Activated CD4-positive, alpha-beta memory T cell treated with anti-CD3 and anti-CD28 coated beads for 36 hours (primary cell): ENCODE measurements around the gene ZSCAN18. TPM values are rescaled to one million over a fixed set of nuclear protein-coding genes. Genes with fewer than 3 reads are reported as not detected.
"Not testable (repeated sequence)": the region's sequence is repeated elsewhere in the genome, so short reads cannot be mapped to it uniquely, and the experiment has no call there.

Experiments
- CTCF ChIA-PET: fragments of 350-600 bp; sonication (Branson Sonifier 250); formaldehyde crosslinking; loops from one replicate; lab custom pipeline; 2021; ENCODE audit warnings: antibody characterized with exemption, inconsistent platforms; lab: Charles Lee
- POLR2A ChIA-PET: fragments of 350-600 bp; sonication (Branson Sonifier 250); formaldehyde crosslinking; loops from one replicate; lab custom pipeline; 2021; ENCODE audit warnings: antibody characterized with exemption; lab: Charles Lee
- DNase-seq: peaks from one replicate; pipeline ENCODE4 v3.0.0-alpha.2; 2020
- H3K27ac Mint-ChIP-seq: one replicate; pipeline ENCODE4 v1.8.0; 2021; ENCODE audit warnings: mixed read lengths
- H3K27me3 Mint-ChIP-seq: one replicate; pipeline ENCODE4 v1.8.0; 2021; ENCODE audit warnings: mixed read lengths
- H3K36me3 Mint-ChIP-seq: one replicate; pipeline ENCODE4 v1.8.0; 2021; ENCODE audit warnings: mixed read lengths
- H3K4me1 Mint-ChIP-seq: one replicate; pipeline ENCODE4 v1.8.0; 2021; ENCODE audit warnings: low read depth, mixed read lengths
- H3K4me3 Mint-ChIP-seq: one replicate; pipeline ENCODE4 v1.8.0; 2021; ENCODE audit warnings: mild to moderate bottlenecking, mixed read lengths
- H3K9me3 Mint-ChIP-seq: one replicate; pipeline ENCODE4 v1.8.0; 2021; ENCODE audit warnings: mixed read lengths
- intact Hi-C: fragments of 100-400 bp; cut with micrococcal nuclease; formaldehyde crosslinking; loops from one replicate; pipeline ENCODE4 v1.15.1; 2023
- total RNA-seq, 2 experiments: library from RNA; stranded (reverse); gene quantifications; one replicate each; pipeline ENCODE4 v1.2.3, GENCODE V29; 2021

ZSCAN18 gene
- total RNA-seq, result 10 to 100 TPM; 13.8 to 15.7 TPM

DNA sequence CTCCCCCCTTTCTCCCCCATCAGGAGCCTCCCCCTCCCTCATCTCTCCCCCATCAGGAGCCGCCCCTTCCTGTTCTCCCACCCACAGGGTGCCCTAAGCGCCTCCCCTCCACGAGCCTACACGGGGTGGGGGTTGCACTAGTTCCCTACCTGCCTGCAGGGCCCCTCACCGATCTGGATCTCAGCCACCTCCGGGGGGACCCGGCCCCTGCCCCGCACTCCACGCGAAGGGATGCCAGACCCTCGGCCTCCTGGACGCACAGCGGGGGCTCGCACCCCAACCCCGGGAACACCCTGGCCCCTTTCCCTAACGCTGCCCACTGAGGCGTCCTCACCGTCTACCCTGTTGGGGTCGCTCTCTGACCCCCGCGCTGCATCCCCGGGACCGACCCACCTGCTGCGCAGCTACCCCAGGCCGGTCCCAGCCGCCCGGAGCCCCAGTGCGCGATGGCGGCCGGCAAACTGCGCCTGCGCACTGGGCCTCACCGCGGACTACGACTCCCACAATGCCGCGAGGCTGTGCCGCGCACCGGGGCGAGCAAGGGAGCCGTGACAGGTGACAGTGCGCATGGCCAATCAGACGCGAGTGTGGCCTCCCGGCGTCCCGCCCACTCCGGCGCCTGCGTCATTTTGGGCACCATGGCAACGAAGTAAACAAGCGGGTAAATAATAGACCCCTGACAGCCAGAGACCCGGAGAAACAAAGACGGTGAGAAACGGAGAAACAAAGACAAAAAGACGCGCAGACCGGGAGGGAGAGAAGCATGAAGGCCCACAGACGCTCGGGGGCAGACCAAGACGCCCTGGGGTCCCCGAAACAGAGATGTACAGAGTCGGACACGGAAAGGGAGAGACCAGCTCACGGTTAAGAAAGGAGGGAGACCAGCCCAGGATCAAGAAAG lies at the start of gene ZSCAN18:
Gene ZSCAN18 (minus strand): TSS at position 451 of the 901 bp plus-strand sequence. CDS start 7,964 bp downstream, outside the sequence.
- peaks cover 11% of the 10 kb centered on the region for H3K4me1 Mint-ChIP-seq
- H3K4me3 Mint-ChIP-seq, result peak within 1 kb of the TSS; percentile 77
- no peaks in the 10 kb centered on the region for H3K27me3 Mint-ChIP-seq
- ChIA-PET POLR2A (no interaction called here), CTCF (no interaction called here)
- DNase-seq, result peak; percentile 96
- intact Hi-C loops, result loop anchor here (2.0 kb wide), 2 partner anchors 57 to 95 kb away; partner anchors contain the start of gene ZNF606
- H3K27ac Mint-ChIP-seq, result peak within 1 kb of the TSS; percentile 92
- H3K36me3 Mint-ChIP-seq, result peaks cover 27% of the 10 kb centered on the region
- H3K9me3 Mint-ChIP-seq, result peaks cover 43% of the 10 kb centered on the region

DNA sequence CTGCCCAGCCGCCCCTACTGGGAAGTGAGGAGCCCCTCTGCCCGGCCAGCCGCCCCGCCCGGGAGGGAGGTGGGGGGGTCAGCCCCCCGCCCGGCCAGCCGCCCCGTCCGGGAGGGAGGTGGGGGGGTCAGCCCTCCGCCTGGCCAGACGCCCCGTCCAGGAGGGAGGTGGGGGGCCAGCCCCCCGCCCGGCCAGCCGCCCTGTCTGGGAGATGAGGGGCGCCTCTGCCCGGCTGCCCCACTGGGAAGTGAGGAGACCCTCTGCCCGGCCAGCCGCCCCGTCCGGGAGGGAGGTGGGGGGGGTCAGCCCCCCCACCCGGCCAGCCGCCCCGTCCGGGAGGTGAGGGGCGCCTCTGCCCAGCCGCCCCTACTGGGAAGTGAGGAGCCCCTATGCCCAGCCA lies 49.4 kb upstream of the ZSCAN18 start:
- H3K4me3 Mint-ChIP-seq, intact Hi-C loops, DNase-seq, CTCF ChIA-PET, H3K27me3 Mint-ChIP-seq, POLR2A ChIA-PET, H3K27ac Mint-ChIP-seq: not testable (repeated sequence)
- Mint-ChIP-seq H3K4me1 (peaks cover 13% of the 10 kb centered on the region), H3K36me3 (peaks cover 33% of the 10 kb centered on the region), H3K9me3 (peaks cover 32% of the 10 kb centered on the region)

- Mint-ChIP-seq H3K36me3 (peaks cover 48% of the 10 kb centered on the region), H3K4me1 (peaks cover 9% of the 10 kb centered on the region), H3K27ac (no peak overlapping the region), H3K27me3 (no peaks in the 10 kb centered on the region), H3K4me3 (no peak overlapping the region), H3K9me3 (peaks cover 37% of the 10 kb centered on the region)
- ChIA-PET POLR2A (no interaction called here), CTCF (no interaction called here)
- intact Hi-C loops, result no loop called here
- DNase-seq, result no peak
These were observed 47.8 kb upstream of the ZSCAN18 start for GRCh38 chr19:58145849-58146248.

DNA sequence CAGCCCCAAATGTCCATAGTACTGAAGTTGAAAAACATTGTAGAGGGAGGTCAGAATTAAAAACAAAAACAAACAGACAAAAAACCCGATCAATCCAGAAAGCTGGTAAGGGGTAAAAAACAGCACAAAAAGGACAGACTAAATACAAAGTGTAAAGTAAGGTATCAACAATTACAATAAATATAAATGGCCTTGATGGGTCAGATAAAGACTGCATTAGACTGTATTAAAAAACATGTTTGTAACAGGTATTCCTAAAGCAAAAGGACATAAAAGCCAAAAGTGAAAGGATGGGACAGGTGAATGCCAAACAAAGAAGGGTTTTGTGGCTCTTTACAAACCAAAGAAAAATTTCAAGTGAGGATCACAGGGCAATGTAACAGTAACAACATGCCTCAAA lies 36.2 kb upstream of the ZSCAN18 start:
- Mint-ChIP-seq H3K9me3 (peaks cover 74% of the 10 kb centered on the region), H3K4me1 (no peaks in the 10 kb centered on the region), H3K36me3 (peaks cover 90% of the 10 kb centered on the region), H3K27me3 (no peaks in the 10 kb centered on the region), H3K27ac (no peak overlapping the region), H3K4me3 (no peak overlapping the region)
- intact Hi-C loops, result no loop called here
- no peak for DNase-seq
- ChIA-PET POLR2A (no interaction called here), CTCF (no interaction called here)

GRCh38 chr19:58129284-58129683 lies 31.3 kb upstream of the ZSCAN18 start:
- intact Hi-C loops, result no loop called here
- no peaks in the 10 kb centered on the region for H3K27me3 Mint-ChIP-seq
- H3K36me3 Mint-ChIP-seq, result peaks cover 81% of the 10 kb centered on the region
- DNase-seq, result no peak
- CTCF ChIA-PET, result interaction anchor here (1.1 kb wide), 1 partner anchor 19 kb away, joined by 3 read pairs; no protein-coding TSS in a partner anchor
- H3K4me1 Mint-ChIP-seq, result no peaks in the 10 kb centered on the region
- peaks cover 87% of the 10 kb centered on the region for H3K9me3 Mint-ChIP-seq
- no peak overlapping the region for H3K4me3 Mint-ChIP-seq
- no peak overlapping the region for H3K27ac Mint-ChIP-seq
- POLR2A ChIA-PET, result no interaction called here

- ChIA-PET POLR2A (no interaction called here), CTCF (interaction anchor here (1.1 kb wide), 1 partner anchor 18 kb away, joined by 3 read pairs; no protein-coding TSS in a partner anchor)
- Mint-ChIP-seq H3K36me3 (peaks cover 75% of the 10 kb centered on the region), H3K27ac (no peak overlapping the region), H3K9me3 (peaks cover 87% of the 10 kb centered on the region), H3K27me3 (no peaks in the 10 kb centered on the region), H3K4me1 (no peaks in the 10 kb centered on the region), H3K4me3 (no peak overlapping the region)
- no peak for DNase-seq
- intact Hi-C loops, result no loop called here
These were observed 30.1 kb upstream of the ZSCAN18 start for GRCh38 chr19:58128041-58128685.

- Mint-ChIP-seq H3K4me3 (no peak overlapping the region), H3K36me3 (peaks cover 54% of the 10 kb centered on the region), H3K4me1 (no peaks in the 10 kb centered on the region), H3K9me3 (peaks cover 93% of the 10 kb centered on the region), H3K27me3 (no peaks in the 10 kb centered on the region), H3K27ac (no peak overlapping the region)
- POLR2A ChIA-PET, result no interaction called here
- DNase-seq, result no peak
- intact Hi-C loops, result no loop called here
- CTCF ChIA-PET, result no interaction called here
These were observed 25.3 kb upstream of the ZSCAN18 start for GRCh38 chr19:58123354-58123753.

DNA sequence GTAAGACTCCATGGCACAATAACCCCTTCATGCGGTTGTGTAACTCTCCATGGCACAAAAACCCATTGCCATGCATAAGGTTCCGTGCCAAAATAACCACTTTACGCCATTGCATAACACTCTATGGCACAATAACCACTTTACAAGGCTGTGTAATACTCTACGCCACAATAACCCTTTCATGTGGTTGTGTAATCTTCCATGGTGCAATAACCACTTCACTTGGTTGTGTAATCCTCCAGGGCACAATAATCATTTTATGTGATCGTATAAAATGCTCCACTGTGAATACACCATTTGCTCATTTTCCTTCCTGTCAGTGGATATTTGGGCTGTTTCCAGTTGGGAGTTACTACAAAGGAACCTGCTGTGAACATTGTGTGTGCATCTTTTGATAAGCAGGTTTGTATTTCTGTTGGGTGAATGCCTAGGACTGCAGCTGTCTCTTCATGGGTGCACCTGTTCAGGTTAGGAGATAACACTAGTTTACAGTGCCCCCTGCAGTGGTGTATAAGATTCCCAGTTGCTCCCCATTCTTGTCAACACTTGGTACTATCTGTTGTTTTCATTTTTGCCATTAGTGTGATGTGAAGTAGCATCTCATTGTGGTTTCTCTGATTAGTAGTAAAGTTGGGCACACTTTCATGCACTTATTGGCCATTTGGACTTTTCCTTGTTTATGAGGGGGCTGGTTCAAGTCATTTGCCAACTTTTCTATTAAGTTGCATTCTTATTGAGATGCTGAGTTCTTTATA lies 21.1 kb upstream of the ZSCAN18 start:
- Mint-ChIP-seq H3K27me3 (peaks cover 2% of the 10 kb centered on the region), H3K4me3 (no peak overlapping the region), H3K36me3 (peaks cover 58% of the 10 kb centered on the region), H3K4me1 (peaks cover 2% of the 10 kb centered on the region), H3K27ac (no peak overlapping the region), H3K9me3 (peaks cover 89% of the 10 kb centered on the region)
- intact Hi-C loops, result no loop called here
- POLR2A ChIA-PET, result no interaction called here
- no peak for DNase-seq
- CTCF ChIA-PET, result no interaction called here

GRCh38 chr19:58117841-58118575 lies 20.0 kb upstream of the ZSCAN18 start:
- no peak for DNase-seq
- Mint-ChIP-seq H3K4me1 (peaks cover 2% of the 10 kb centered on the region), H3K9me3 (peaks cover 85% of the 10 kb centered on the region), H3K36me3 (peaks cover 58% of the 10 kb centered on the region), H3K4me3 (no peak overlapping the region), H3K27ac (no peak overlapping the region), H3K27me3 (peaks cover 2% of the 10 kb centered on the region)
- ChIA-PET CTCF (no interaction called here), POLR2A (no interaction called here)
- intact Hi-C loops, result no loop called here

- CTCF ChIA-PET, result no interaction called here
- no peaks in the 10 kb centered on the region for H3K4me1 Mint-ChIP-seq
- H3K9me3 Mint-ChIP-seq, result peaks cover 73% of the 10 kb centered on the region
- DNase-seq, result no peak
- H3K36me3 Mint-ChIP-seq, result peaks cover 52% of the 10 kb centered on the region
- H3K4me3 Mint-ChIP-seq, result no peak overlapping the region
- POLR2A ChIA-PET, result no interaction called here
- intact Hi-C loops, result no loop called here
- H3K27me3 Mint-ChIP-seq, result no peaks in the 10 kb centered on the region
- no peak overlapping the region for H3K27ac Mint-ChIP-seq
These were observed 10.5 kb upstream of the ZSCAN18 start for GRCh38 chr19:58108546-58108817.

DNA sequence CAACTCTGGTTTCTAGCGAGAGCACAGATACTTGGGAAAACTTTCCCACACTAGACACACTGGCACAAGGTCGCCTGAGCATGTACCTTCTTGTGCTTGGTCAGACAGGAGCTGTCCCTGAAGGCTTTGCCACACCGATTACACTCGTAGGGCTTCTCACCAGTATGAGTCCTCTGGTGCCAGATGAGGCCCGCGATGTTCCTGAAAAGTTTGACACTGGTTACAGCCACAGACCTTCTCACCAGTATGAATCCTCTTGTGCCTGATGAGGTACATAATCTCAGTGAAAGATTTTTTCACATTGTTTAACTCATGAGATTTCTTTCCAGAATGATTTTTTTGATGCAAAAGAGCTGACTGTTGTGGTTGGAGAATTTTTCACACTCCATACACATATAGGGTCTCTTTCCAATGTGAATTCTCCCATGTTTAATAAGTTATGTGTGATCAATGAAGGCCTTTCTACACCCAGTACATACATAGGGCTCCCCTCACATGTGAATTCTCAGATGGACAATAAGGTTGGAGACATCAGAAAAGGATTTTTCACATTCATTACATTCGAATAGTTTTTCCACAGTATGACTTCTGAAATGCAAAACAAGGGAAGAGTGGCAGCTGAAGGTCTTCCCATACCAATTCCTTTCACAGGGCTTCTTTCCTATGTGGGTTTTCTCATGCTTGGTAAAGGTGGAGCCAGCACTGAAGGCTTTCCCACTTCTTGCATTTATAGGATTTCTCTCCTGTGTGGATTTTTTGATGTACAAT lies 9.9 kb upstream of the ZSCAN18 start:
- ChIA-PET POLR2A (no interaction called here), CTCF (no interaction called here)
- no peak for DNase-seq
- Mint-ChIP-seq H3K36me3 (peaks cover 53% of the 10 kb centered on the region), H3K9me3 (peaks cover 73% of the 10 kb centered on the region), H3K27ac (no peak overlapping the region), H3K4me3 (no peak overlapping the region), H3K4me1 (no peaks in the 10 kb centered on the region), H3K27me3 (no peaks in the 10 kb centered on the region)
- intact Hi-C loops, result no loop called here
